ENCODE measurements around the gene CDH12.
"Not testable (repeated sequence)": the region's sequence is repeated elsewhere in the genome, so short reads cannot be mapped to it uniquely, and the experiment has no call there.

CDH12 gene

DNA sequence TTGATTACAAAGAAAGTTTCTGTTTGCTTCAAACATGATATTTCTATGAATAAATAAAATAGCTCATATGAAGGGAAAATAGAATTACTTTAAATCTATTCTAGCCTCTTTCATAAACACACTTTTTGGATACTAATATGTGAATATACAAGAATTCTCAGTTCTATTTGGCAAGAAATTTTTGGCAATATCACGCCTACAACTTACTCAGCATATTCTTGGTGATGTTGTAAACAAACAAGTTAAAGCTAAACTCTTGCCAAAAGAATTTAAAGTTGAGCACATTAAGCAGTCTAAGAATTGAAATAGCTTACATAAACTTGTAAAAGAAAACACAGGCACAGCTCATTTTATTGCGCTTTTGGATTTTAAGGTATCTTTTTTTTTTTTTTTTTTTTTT, 209.8 kb downstream of the CDH12 start:
- DNase-seq, result no peak

DNA sequence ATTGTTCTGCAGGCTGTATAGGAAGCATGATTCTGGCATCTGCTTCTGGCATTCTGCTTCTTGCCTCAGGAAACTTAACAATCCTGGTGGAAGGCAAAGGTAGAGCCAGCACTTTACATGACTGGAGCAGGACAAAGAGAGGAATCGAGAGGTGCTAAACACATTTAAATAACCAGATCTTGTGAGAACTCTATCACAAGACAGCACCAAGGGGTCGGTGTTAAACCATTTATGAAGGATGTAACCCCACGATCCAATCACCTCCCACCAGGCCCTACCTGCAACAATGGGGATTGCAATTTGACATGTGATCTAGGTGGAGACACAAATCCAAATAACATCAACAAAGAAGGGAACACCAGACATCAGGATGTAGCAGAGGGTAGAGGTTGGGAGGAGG, 221.5 kb downstream of the CDH12 start:
- no peak for DNase-seq

DNA sequence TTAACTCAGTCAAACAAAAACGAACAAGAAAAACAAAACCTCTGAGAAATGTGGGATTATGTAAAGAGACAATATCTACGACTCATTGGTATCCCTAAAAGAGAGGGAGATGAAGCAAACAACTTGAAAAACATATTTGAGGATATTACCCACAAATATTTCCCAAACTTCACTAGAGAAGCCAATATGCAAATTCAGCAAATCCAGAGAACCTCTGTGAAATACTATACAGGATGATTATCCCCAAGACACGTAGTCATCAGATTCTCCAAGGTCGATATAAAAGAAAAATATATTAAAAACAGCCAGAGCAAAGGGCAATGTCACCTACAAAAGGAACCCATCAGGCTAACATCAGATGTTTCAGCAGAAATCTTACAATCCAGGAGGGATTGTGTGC, 226.1 kb downstream of the CDH12 start:
- no peak for DNase-seq

DNA sequence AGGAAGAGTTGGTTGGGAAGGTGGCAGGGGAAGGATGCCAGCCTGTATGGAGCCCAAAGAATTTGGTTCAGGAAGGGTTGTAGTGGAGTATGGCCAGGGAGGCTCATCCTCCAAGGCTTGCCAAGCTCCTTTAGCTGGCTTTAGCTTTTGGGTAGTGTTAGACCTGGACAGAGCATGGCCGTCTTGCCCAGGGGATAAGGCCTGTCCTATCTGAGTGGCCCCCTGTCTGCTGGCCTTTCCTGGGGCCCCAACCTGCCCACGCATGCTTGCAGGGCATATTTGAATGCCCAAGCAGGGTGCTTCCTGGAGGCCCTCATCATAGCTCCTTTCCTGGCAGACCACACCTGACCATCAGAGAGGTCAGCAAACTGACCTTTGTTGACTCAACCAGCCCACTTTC, 227.7 kb downstream of the CDH12 start:
- no peak for DNase-seq

DNA sequence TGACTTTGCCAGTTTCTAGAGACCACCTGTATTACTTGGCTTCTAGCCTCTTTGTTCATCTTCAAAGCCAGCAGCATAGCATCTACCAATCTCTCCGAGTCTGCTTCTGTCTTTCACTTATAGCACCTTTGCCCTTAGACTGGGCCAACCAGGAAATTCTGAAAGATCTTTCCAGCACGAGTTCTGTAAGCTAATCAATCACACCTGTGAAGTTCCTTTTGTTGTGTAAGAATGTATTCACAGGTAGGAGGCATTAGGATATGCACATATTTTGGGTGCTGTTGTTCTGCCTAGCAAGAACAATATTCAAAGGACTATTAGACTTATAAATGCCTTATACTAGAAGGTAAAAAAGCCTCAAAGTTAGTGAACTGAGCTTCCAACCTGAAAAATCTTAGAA, 232.1 kb downstream of the CDH12 start:
- no peak for DNase-seq

DNA sequence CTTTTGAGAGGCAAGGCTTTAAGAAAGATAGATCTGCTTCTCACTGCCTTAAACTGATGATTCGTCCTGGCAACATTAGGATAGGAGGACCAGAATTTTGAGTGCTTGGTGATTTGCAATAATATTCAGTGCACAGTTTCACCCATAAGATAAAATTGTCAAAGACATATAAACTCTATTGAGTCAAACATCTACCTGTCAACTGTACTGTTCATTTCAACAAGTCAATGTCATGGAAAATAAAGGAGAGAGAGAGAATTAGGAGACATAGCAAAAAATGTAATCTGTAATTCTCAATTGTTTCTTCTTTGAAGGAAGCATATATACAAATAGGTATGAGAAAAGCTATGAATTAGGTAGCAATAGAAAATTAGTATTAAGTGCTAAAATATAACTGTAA, 237.2 kb downstream of the CDH12 start:
- no peak for DNase-seq

DNA sequence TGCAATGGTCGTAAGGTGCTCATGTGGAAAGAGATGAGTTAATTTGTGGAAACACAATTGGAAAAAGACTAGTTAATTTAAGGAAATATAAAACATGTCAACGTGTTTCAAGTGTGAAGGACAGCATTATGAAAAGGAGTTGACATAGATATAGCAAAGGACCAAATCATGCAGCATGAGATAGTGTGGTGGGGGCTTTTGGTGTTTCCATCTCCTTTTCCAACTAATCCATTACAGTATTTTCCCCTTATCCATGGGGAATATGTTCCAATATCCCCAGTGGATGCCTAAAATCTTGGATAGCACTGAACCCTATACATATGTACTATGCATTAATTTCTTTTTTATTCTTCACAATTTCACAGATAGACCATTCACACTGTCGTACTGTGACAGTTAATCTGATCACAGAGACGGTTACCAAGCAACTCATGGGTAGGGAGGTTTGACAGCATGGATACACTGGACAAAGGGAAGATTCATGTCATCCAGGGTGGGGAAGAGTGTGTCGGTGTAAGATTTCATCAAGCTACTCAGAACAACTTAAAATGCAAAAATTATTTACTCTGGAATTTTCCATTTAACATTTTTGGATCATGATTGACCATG, 238.6 kb downstream of the CDH12 start:
- no peak for DNase-seq

DNA sequence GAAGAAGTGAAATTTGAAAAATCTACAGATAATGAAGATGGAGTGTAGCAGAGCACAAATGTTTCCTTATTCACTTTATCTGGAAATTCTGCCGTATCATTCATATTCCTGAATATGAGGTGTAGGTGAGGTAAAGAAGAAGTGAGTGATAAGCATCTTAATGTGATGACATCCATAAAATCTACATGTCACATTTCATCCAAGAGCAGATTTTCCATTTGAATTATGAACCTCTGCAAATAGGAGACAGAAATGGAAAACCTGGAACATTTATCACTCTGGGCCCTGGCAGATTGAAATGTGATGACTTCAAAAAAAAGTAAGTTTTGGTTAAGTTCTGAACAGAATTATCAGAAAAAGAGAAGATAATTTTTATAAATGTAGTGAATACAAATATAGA, 240.2 kb downstream of the CDH12 start:
- DNase-seq, result no peak

DNA sequence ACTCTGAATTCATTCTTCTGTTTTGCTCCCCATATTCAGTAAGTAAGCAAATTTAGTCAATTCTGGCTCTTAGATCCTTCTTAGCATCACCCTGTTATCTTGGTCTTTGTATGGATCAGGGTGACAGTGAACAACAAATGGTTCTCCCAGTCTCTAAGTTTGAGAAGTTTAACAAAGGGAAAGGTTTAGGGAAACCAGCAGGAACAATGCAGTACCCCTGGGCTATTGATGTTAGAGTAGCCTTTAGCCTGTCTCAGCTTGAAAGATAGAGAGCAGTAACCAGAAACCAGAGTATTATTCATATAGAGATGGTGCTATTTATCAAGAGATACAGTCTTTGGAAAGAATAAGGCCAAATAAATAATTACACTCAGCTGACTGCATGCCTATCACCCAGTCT, 241.8 kb downstream of the CDH12 start:
- DNase-seq, result no peak

DNA sequence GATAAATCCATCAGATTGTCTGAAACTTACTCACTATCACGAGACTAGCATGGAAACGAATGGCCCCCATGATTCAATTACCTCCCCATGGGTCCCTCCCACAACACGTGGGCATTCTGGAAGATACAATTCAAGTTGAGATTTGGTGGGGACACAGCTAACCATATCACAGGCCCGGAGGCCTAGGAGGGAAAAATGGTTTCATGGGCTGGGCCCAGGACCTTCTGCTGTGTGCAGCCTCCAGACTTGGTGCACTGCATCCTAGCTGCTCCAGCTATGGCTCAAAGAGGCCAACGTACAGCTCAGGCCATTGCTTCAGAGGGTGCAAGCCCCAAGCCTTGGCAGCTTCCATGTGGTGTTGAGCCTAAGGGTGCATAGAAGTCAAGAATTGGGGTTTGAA, 245.6 kb downstream of the CDH12 start:
- not testable (repeated sequence) for DNase-seq

DNA sequence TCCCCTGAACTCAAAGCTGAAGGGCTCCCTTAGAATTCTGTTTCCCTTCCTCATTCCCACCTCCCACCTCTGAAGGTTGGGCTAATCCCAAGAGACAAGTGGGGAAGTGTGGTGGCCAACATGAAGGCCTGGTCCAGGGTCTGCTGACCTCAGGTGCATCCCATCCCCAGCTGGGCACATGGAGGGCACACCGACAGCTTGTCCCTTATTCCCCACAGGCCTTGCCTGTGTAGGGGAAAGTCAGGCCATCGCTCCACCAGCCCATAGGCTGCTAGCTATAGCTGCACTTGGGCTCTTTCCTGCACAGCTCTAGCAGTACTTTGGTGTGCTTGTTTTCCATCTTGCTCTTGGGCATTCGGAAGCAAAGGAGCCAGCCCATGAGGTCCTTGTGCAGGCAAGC, 247.7 kb downstream of the CDH12 start:
- no peak for DNase-seq

DNA sequence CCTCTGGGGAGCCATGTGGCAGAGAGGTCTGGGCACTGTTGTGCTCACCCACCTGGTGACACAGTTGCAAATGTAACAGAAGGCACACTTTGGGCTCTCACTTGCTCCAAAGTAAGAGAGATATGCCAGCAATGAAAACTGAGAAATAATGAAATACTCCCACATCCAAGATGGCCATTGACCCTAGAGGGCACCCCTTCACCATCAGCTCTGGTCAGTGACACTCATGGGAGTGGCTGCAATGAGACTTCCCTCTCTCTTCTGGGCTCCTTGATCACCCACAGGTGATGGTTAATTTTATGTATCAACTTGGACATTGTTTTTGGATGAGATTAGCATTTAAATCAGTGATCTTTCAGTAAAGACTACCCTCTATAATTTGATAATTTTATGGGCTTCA, 248.4 kb downstream of the CDH12 start:
- DNase-seq, result no peak

DNA sequence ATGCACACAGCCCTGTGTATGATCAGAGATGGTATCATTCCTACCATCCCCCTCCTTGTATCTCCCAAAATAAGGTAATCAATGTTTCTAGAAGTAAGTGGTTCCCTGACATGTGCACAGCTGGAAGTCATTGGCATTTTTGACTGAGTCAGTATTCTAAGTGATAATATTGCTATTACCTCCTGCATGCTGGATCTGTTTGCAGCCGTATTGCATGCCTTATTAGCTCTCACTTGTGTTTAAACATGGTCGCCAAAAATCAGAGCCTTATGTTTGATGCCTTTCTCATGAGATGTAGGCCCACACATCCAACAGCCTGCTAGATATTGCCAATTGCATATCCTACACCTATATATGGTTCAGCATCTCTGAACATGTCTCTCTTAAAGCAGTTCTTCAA, 254.3 kb downstream of the CDH12 start:
- DNase-seq, result no peak

DNA sequence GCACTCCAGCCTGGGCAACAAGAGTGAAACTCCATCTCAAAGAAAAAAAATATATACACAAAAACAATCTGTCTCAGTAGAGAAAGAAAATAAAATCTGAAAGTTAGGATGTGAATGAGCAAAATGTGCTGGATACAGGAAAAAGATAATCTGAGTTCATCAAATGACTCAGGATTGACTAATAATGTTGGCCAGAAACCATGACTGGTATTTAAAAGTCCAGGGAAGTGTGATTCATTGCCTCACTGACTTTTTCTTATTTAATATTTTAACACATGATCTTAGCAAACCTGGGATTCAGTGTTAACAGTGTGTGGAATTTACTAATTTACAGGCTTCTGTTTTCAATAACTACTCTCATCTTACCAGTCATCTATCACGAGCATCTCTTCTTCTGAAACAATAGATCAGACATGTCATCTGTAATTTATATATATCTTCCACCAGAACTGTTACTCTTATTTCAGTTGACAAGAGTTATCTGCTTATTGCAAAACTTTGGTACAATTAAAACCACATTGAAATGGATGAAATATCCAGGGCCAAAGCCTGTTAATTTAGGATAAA, 256.7 kb downstream of the CDH12 start:
- DNase-seq, result no peak

DNA sequence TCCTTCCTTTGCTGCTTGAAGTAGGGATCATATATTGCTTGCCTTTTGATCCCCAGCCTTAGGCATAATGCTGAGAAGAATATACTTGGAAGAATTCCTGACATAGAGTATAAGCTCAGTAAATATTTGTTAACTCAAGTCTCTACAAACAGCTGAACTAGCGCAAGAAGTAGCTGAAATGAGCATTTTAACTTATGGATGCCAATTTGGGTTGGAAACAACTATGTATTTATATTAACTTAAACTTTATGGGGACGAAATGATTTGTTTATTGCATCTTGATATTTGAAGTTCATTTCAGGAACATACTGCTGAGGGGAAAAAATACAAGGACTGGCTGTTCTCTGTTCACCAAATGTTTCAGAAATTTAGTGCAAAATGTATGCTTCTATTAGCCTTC, 258.7 kb downstream of the CDH12 start:
- DNase-seq, result no peak

DNA sequence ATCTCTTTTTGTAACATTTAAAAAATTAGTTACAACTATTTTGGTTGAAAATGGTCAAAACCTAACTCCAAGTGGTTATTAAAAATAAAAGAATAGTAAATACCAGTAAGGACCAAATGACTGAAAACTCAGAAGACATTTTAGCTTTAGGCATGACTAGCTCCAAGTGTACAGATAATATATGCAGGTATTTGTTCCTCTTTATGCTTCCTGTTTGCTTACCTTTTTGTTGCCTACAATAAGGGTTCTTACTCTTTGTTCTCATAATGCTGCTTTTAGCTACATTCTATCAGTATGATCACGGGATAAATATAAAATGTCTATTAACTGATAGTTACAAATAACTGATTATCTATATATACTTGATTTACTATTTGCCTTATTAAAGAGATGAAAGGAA, 259.6 kb downstream of the CDH12 start:
- DNase-seq, result no peak

DNA sequence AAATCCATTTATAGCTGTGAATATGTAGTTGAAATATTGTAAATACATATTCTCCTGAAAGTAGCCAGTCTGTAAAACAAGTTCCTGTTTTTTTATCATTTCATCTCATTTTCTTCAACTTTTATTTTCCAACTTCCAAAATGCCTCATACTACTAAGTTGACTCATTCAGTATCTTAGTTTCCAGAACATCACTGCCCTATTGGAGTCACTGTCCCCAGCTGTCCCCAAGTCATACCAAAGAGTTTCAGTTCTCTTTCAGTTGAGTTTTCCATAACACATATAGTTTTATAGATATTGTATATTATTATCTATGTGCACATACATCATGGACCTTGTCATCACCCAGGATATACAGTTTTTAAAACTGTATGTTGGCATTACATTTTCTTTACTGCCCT, 261.7 kb downstream of the CDH12 start:
- no peak for DNase-seq

DNA sequence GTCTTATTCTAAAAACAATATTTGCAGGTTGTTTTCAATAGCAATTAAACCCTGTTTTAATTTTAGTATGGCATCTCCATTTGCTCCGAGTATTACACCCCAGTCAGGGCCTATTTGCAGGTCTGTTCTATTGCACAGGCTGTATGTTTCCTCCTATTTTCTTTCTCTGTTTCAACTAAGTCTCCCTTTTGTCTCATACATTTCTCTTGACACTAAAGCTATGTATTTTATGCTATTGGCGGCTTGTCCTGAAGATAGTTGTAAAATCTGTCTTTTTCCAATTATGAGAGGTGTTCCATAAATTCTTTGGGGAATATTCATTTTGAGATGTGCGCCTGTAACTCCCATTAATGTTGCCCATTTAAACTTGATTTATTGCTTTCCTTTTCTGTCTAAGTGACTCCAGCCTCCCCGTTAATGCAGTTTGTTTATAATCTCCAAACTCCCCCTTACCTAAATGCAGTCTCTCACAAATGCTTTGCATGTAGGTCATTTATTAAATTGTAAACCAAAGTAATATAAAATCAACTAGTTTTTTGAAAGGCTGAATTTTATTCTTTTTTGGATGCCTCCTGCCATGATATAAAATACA, 262.4 kb downstream of the CDH12 start:
- no peak for DNase-seq

DNA sequence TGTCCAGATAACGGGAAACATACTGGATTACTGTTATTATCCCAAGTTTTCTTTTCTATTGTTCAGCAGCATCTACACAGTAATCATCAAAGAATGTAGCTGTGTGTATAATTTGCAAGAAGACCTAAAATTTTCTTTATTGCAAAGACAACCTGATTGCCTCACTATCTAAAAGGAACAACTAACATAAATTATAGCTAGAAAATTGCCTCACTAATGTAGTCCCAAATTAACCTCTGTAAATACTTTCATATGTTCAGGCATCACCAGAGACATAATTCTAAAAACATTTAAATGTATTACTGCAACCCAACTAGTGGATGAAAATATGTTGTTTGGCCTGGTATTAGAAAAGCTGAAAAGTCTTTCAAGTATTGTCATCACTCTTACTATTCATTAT, 275.4 kb downstream of the CDH12 start:
- DNase-seq, result no peak

DNA sequence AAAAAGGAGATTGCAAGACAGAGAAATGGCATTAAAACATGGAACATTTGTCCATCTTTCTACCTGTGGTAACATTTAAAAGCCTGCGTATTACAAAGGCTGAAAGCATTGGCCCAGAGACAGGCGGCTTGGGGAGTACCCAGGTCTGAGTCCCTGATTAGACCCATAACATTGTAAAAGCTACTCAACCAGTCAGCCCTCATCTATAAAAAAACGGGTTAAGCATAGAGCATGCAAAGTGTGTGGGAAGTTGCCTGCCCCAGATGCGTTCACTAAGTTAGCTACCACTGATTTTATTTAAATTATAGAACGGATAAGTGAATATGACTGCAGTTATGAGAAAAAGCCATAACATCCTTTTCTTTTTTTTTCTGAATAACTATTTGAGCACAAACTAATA, 276.1 kb downstream of the CDH12 start:
- no peak for DNase-seq

DNA sequence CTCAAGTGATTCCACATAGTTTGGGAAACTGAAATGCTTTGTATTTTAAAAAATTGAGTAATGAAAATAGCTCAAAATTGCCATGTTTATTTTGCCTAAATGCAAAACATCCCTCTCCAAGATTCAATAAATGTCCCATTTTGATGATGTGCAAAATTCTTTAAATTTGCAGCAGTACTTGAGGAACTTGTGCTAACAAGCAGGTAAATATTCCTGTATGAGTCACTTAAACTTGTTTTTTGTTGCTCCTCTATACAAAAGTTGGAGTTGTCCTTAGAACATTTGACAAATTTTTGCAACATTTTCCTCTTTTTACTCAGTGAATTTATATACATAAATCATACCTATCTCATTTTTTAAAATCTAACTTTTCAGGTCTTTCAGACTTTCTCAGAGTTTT, 280.2 kb downstream of the CDH12 start:
- no peak for DNase-seq

DNA sequence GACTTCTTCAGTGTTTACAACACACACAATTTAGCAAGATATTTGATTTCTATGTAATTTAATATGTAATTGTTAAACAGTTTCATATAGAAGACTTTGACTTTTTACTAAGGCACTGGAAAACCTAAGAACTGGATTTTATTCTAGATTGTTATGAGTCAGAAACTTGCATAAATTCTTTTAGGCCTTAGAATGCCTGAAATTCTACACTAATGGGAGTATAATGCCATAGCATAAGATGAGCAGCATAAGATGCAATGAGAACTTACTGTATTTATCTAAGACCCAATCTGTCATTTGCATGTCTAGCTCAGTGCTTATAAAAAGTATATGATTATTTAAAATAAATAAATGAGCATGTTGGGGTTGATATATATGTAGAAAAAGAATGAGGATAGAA, 285.2 kb downstream of the CDH12 start:
- no peak for DNase-seq

DNA sequence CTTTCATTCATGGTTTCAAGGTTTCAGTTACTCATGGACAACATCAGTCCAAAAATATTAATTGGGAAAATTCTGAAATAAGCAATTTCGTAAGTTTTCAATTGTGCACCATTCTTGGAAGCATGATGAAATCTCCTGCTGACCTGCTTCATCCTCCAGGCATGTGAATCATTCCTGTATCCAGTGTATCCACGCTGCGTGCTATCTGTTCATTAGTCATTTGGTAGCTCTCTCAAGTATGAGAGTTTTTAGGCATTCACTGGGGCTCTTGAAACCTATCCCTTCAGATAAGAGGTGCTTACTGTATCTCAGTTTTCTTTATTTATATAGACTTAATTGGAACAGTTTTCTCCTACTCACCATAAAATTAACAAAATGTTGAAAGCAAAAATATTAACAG, 293.0 kb downstream of the CDH12 start:
- DNase-seq, result no peak

DNA sequence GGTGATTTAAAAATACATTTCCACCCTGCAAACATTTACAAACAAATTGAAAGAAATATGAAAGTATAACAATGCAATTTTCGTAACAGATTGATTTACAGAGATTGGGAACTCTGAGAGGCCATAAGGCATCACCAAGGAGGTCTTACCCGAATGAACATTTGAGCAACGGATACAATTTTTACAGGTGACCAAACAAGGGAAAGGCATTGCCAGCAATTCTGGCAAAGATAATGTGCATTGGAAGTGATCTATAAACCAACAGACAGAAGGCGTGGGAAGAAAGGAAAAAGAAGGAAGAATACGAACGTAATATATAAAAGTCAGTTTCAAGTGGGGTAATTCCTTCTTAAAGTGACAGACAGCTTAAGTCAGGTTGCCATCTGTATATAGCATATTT, 295.9 kb downstream of the CDH12 start:
- no peak for DNase-seq

DNA sequence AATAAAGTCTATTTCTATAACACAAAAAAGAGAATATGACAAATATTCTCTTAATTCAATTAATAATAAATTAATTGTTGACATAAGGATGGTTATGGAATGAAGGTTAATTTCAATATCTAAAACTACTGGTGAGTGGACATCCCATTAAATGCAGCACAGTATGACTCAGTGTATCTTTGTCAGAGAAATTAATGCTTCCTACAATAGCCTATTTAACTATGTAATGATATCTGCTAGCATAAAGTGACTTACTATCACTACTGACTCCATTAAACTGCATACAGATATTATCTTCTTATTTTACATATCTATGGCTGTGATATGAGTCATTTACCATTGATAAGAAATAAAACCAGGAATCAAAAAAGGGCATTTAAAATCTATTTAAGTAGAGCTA, 298.7 kb downstream of the CDH12 start:
- DNase-seq, result no peak
